LNCaP clone FGC (cell line): ENCODE data around the gene SGMS1.

Experiments used
- DNase-seq: peaks from one replicate; pipeline ENCODE4 v3.0.0-alpha.2; 2011; ENCODE audit warnings: low read depth
- H3K4me3 ChIP-seq: 2 replicates; pipeline ENCODE4 v1.5.1; 2011; ENCODE audit warnings: mild to moderate bottlenecking, low read depth, low read length, control low read depth
- CTCF ChIP-seq: IDR thresholded peaks from 2 replicates; pipeline ENCODE4 v1.5.1; 2012; ENCODE audit warnings: mild to moderate bottlenecking; ENCODE audit not compliant: control insufficient read depth, insufficient read depth; ENCODE audit errors: extremely low read depth

Gene SGMS1

DNA sequence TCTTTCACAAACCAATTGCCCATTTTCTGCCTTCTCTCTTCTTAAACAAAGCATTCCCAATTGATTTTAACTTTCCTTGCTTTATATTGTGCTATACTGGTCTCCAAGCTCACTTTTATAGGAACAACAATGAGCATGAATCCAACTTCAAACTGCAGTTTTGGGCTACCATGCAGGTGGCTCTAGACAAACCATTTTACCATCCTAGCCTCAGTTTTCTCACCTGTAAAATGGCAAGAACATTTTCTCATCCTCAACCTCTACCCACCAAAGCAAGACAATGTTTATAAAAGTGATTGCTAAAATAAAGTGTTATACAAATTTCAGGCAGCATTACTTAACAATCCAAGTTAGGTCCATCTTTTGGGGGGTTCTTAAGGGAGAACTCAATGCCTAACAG is 305.6 kb downstream of the SGMS1 start:
- no peak overlapping the region for H3K4me3 ChIP-seq
- no peak for TF ChIP-seq CTCF
- DNase-seq, result no peak

DNA sequence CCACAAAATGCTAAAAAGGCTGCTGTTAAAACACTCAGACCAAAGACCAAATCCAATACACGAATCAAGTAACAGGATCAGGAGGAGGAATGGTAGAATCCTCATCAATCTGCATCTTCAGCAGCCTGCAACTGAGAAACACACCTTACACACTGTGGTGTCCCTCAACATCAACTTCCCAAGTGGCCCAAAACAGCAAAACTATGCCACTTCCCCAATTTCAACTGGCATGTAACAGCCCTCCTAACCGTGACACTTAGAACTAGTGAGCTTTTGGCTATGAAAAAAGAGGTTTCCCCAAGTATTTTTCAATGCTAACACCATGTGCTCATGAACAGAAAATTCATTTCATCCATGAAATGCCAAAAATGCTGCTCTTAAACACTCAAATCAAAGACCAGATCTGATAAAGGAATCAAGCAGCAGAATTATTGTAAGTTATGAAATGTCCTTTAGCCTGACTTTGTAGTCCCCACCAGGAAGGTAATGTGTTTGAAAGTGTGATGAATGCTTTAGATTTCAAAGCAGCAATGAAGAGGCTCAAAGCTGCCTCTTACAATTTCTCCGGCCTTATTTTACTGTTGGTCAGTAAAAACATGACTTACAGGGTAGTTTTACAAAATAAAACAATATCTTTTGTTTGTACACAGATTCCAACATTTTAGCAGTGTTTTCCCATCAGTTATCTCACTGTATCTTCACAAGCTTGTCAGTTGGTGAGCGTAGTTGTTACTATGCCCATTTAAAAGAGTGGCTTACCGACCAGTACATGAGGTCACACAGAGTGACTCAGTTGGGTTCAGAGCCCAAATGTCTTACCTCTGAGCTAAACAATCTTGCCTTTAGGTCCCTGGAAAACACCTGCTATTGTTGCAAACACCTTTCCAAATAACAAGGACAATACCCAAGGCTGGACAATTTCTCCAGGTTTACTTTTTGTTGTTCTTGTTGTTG is 306.8 kb downstream of the SGMS1 start:
- H3K4me3 ChIP-seq, result no peak overlapping the region
- DNase-seq, result no peak
- no peak for TF ChIP-seq CTCF

- no peak for DNase-seq
- no peak for TF ChIP-seq CTCF
- H3K4me3 ChIP-seq, result no peak overlapping the region
These were observed 307.6 kb downstream of the SGMS1 start for GRCh38 chr10:50316174-50316573.

- DNase-seq, result no peak
- no peak for TF ChIP-seq CTCF
- no peak overlapping the region for H3K4me3 ChIP-seq
These were observed 308.3 kb downstream of the SGMS1 start for GRCh38 chr10:50315424-50315823.

DNA sequence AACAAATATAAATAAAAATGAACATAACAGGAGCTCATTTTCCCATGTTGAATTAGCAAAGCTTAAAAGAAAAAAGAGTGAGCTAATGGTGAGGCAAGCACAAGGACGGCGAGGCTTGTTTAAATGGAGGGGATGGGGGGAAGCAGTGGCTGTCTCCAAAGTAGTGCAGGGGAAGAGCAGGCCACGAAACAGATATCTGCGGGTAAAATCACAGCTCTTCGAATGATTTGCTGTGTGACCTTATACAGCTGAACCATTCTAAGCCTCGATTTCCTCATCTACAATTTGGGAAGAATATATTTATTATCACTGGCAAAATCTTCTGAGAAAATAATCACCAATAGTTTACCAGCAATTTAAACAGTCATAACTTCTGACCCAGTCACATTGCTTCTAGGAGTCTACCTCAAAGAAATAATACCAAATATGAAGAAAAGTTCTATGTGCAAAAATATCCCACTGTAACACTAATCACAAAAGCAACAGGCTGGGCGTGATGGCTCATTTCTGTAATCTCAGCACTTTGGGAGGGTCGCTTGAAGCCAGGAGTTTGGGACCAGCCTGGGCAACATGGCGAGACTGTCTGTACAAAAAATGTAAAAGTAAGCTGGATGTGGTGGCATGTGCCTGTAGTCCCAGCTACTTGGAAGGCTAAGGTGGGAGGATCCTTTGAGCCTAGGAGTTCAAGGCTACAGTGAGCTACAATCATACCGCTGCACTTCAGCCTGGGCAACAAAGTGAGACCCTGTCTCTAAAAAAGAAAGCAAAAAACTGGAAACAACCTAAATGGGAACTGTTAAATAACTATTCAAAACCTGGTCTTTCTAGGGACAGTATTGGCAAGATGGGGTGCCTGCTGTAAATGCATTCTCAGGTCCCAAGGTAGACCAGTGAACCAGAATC is 309.3 kb downstream of the SGMS1 start:
- no peak for DNase-seq
- no peak for TF ChIP-seq CTCF
- H3K4me3 ChIP-seq, result no peak overlapping the region

GRCh38 chr10:50312464-50313437 is 311.0 kb downstream of the SGMS1 start:
- no peak for TF ChIP-seq CTCF
- no peak for DNase-seq
- no peak overlapping the region for H3K4me3 ChIP-seq
